B cell (primary cell): ENCODE measurements around the gene PRKCH. TPM values are rescaled to one million over a fixed set of nuclear protein-coding genes. Genes with fewer than 3 reads are reported as not detected.

Experiments used
- ATAC-seq: fragments of 200-7000 bp; cut with Tn5 transposase; one replicate; pipeline ENCODE4 v1.10.0; 2021; ENCODE audit warnings: low read depth, mild to moderate bottlenecking, moderate number of reproducible peaks, moderate library complexity
- CTCF ChIA-PET: fragments of 350-600 bp; sonication (Branson Sonifier 250); formaldehyde crosslinking; loops from one replicate; lab custom pipeline; 2021; ENCODE audit warnings: antibody characterized with exemption, inconsistent platforms; lab: Charles Lee
- POLR2A ChIA-PET: fragments of 350-600 bp; sonication (Branson Sonifier 250); formaldehyde crosslinking; loops from one replicate; lab custom pipeline; 2021; ENCODE audit warnings: antibody characterized with exemption; lab: Charles Lee
- DNase-seq: peaks from one replicate; pipeline ENCODE4 v3.0.0; 2013
- H2AFZ ChIP-seq: 2 replicates; pipeline ENCODE4 v1.6.1; 2012; ENCODE audit warnings: mild to moderate bottlenecking, low read depth, low read length; ENCODE audit not compliant: insufficient read depth, poor library complexity, severe bottlenecking
- H3K27ac ChIP-seq, 2 donors: 1 replicate in 1 of 2; 2 replicates in 1 of 2; pipeline ENCODE4 v1.5.1; 2012 to 2013; ENCODE audit warnings: low read length in 2 of 2, mild to moderate bottlenecking in 2 of 2, moderate library complexity in 1 of 2
- H3K27me3 ChIP-seq, 4 experiments: fragments of 200-600 bp in 1 of 4; sonication (generic) in 1 of 4; replicated peaks in 1 of 4; 1 replicate in 2 of 4; 2 replicates in 2 of 4; pipeline versions ENCODE4 v1.6.1 to v1.7.0; 2013 to 2016; ENCODE audit warnings: low read length in 3 of 4, mild to moderate bottlenecking in 2 of 4, mixed read lengths in 1 of 4, moderate library complexity in 1 of 4; ENCODE audit not compliant: insufficient read depth in 4 of 4, control insufficient read depth in 3 of 4; ENCODE audit errors: control extremely low read depth in 1 of 4
- H3K36me3 ChIP-seq, 2 experiments: replicated peaks in 1 of 2; 1 replicate in 1 of 2; 2 replicates in 1 of 2; pipeline versions ENCODE4 v1.6.1 to v1.7.1; 2013; ENCODE audit warnings: low read length in 1 of 2; ENCODE audit not compliant: insufficient read depth in 2 of 2, control insufficient read depth in 1 of 2; ENCODE audit errors: control extremely low read depth in 1 of 2, extremely low read depth in 1 of 2
- H3K4me1 ChIP-seq, 2 donors: fragments of 200-600 bp in 1 of 2; sonication (generic) in 1 of 2; 1 replicate in 1 of 2; 2 replicates in 1 of 2; pipeline versions ENCODE4 v1.5.1 to v1.6.1; 2013 to 2017; ENCODE audit warnings: low read length in 2 of 2; ENCODE audit not compliant: control insufficient read depth in 2 of 2, insufficient read depth in 2 of 2
- H3K4me2 ChIP-seq: replicated peaks from 2 replicates; pipeline ENCODE3; 2012; ENCODE audit warnings: mild to moderate bottlenecking, low read depth, low read length; ENCODE audit not compliant: poor library complexity, severe bottlenecking
- H3K4me3 ChIP-seq, 5 experiments: fragments of 200-600 bp in 1 of 5; sonication (generic) in 1 of 5; 1 replicate in 3 of 5; 2 replicates in 2 of 5; pipeline versions ENCODE4 v1.5.1 to v1.7.0; 2011 to 2016; ENCODE audit warnings: low read length in 4 of 5, mild to moderate bottlenecking in 4 of 5, low read depth in 2 of 5, control low read depth in 1 of 5, moderate library complexity in 1 of 5; ENCODE audit not compliant: insufficient read depth in 1 of 5; ENCODE audit errors: control extremely low read depth in 1 of 5, extremely low read depth in 1 of 5
- H3K79me2 ChIP-seq: fragments of 200-600 bp; sonication (generic); one replicate; pipeline ENCODE4 v1.6.0; 2016; ENCODE audit warnings: low read length; ENCODE audit not compliant: control insufficient read depth, insufficient read depth
- H3K9ac ChIP-seq: fragments of 200-600 bp; sonication (generic); 2 replicates; pipeline ENCODE4 v1.6.1; 2017; ENCODE audit warnings: mild to moderate bottlenecking, low read length, moderate library complexity
- H3K9me3 ChIP-seq, 3 donors: one replicate each; pipeline versions ENCODE4 v1.6.1 to v1.7.1; 2013; ENCODE audit warnings: low read length in 2 of 3; ENCODE audit not compliant: control insufficient read depth in 2 of 3, insufficient read depth in 1 of 3; ENCODE audit errors: control extremely low read depth in 1 of 3
- H4K20me1 ChIP-seq: 2 replicates; pipeline ENCODE4 v1.6.0; 2012; ENCODE audit warnings: mild to moderate bottlenecking, low read length; ENCODE audit not compliant: insufficient read depth, control insufficient read depth, poor library complexity, severe bottlenecking
- H3K27ac Mint-ChIP-seq: one replicate; pipeline ENCODE4 v1.8.0; 2021; ENCODE audit warnings: mixed read lengths
- H3K27me3 Mint-ChIP-seq: one replicate; pipeline ENCODE4 v1.8.0; 2021; ENCODE audit warnings: mixed read lengths
- H3K4me1 Mint-ChIP-seq: one replicate; pipeline ENCODE4 v1.8.0; 2021; ENCODE audit warnings: mixed read lengths
- H3K4me3 Mint-ChIP-seq: one replicate; pipeline ENCODE4 v1.8.0; 2021; ENCODE audit warnings: mixed read lengths
- H3K9me3 Mint-ChIP-seq: one replicate; pipeline ENCODE4 v1.8.0; 2022; ENCODE audit warnings: mixed read lengths; ENCODE audit not compliant: insufficient read depth
- EZH2 ChIP-seq: IDR thresholded peaks from 2 replicates; pipeline ENCODE4 v1.6.1; 2012; ENCODE audit warnings: borderline replicate concordance, low read depth, mild to moderate bottlenecking, moderate library complexity, low read length; ENCODE audit not compliant: insufficient read depth, poor library complexity, severe bottlenecking
- WGBS: methylation state at CpG from one replicate; pipeline ENCODE4 v1.1.5; 2013; ENCODE audit warnings: missing lambda C conversion rate; ENCODE audit not compliant: insufficient coverage; 5-methylcytosine and 5-hydroxymethylcytosine counted together
- intact Hi-C: fragments of 100-400 bp; cut with micrococcal nuclease; formaldehyde crosslinking; loops from one replicate; pipeline ENCODE4 v1.10.0; 2022
- polyA plus RNA-seq: library from polyadenylated mRNA; depleted of rRNA; stranded (reverse); fragments of >200 nt; gene quantifications from 2 replicates; pipeline ENCODE4 v1.2.3, GENCODE V29; 2012
- total RNA-seq, 2 donors: library from RNA; stranded (reverse); fragments of 120-200 nt in 1 of 2; gene quantifications; 1 replicate in 1 of 2; 2 replicates in 1 of 2; pipeline versions ENCODE4 v1.2.3 to v1.2.4, GENCODE V29; 2013 to 2022
- TF ChIP-seq, protein P1 (sequence below): fragments of 200-600 bp; IDR thresholded peaks from one replicate; pipeline ENCODE4 v1.8.0; 2022; ENCODE audit warnings: antibody characterized with exemption, mild to moderate bottlenecking

PRKCH gene
- total and polyA plus RNA-seq, 2 donors (not counting 1 experiment from before 2014, with no cell fraction given): 2.0 to 5.0 TPM

DNA sequence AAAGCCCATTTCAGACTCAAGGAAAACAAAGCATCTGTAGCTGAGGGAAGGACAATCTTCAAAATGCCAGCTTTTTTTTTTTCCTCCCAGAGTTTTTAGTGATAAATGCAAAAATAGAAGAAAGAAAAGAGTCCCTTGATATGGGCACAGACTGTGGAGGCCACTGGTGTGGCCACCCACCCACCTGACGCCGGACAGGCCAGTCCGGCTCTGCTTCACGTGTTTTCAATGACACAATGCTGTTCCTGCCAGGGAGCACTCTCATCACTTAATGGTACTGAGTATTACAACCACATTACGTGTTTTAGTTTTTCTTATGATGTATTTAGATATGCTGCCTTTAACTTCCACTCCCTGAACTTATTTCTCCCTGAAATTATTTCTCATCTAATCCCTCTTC lies 218.3 kb downstream of the PRKCH start:
- Histone ChIP-seq H3K79me2 (no peaks in the 10 kb centered on the region), H3K4me1 (no peaks in the 10 kb centered on the region), H3K9ac (no peak overlapping the region), H4K20me1 (no peaks in the 10 kb centered on the region), H3K36me3 (no peaks in the 10 kb centered on the region), H2AFZ (no peak overlapping the region), H3K27me3 (no peaks in the 10 kb centered on the region), H3K4me2 (no peak overlapping the region), H3K27ac (no peak overlapping the region), H3K9me3 (no peaks in the 10 kb centered on the region), H3K4me3 (no peak overlapping the region)
- Mint-ChIP-seq H3K27ac (no peak overlapping the region), H3K27me3 (no peaks in the 10 kb centered on the region), H3K4me1 (peaks cover 2% of the 10 kb centered on the region), H3K4me3 (no peak overlapping the region), H3K9me3 (no peaks in the 10 kb centered on the region)
- TF ChIP-seq EZH2: no peak
- TF ChIP-seq, protein P1, sequence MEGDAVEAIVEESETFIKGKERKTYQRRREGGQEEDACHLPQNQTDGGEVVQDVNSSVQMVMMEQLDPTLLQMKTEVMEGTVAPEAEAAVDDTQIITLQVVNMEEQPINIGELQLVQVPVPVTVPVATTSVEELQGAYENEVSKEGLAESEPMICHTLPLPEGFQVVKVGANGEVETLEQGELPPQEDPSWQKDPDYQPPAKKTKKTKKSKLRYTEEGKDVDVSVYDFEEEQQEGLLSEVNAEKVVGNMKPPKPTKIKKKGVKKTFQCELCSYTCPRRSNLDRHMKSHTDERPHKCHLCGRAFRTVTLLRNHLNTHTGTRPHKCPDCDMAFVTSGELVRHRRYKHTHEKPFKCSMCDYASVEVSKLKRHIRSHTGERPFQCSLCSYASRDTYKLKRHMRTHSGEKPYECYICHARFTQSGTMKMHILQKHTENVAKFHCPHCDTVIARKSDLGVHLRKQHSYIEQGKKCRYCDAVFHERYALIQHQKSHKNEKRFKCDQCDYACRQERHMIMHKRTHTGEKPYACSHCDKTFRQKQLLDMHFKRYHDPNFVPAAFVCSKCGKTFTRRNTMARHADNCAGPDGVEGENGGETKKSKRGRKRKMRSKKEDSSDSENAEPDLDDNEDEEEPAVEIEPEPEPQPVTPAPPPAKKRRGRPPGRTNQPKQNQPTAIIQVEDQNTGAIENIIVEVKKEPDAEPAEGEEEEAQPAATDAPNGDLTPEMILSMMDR: no peak
- CTCF ChIA-PET: interaction anchor here (0.7 kb wide), 1 partner anchor 27 kb away, joined by 3 read pairs; no protein-coding TSS in a partner anchor
- intact Hi-C loops: no loop called here
- POLR2A ChIA-PET: no interaction called here
- 100% methylated on average over 4 of the region's 5 CpGs for WGBS
- no peak for ATAC-seq
- DNase-seq: no peak

DNA sequence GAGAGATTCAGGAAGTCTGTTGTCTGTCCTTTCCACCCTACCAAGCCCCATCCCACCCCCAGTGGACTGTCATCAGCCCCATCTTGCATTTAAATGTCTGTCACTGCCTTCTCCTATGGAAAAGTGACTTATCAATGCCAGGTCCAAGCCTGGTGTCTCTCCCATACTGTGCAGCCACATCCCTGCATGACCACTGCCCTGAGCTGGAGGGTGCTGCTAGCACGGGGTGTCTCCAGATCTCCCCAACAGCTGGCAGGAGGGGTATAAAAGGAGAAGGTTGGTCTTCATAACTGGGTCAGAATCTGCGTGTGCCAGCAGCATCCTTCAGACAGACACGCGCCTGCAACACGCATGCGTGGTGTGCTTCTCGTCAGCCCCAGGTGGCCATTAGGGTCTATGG lies 219.6 kb downstream of the PRKCH start:
- Histone ChIP-seq H3K4me3 (no peak overlapping the region), H3K27ac (no peak overlapping the region), H3K79me2 (no peaks in the 10 kb centered on the region), H3K36me3 (no peaks in the 10 kb centered on the region), H3K9me3 (no peaks in the 10 kb centered on the region), H2AFZ (no peak overlapping the region), H4K20me1 (no peaks in the 10 kb centered on the region), H3K27me3 (no peaks in the 10 kb centered on the region), H3K4me1 (no peaks in the 10 kb centered on the region), H3K9ac (no peak overlapping the region), H3K4me2 (no peak overlapping the region)
- intact Hi-C loops: no loop called here
- Mint-ChIP-seq H3K9me3 (no peaks in the 10 kb centered on the region), H3K4me1 (peaks cover 2% of the 10 kb centered on the region), H3K4me3 (no peak overlapping the region), H3K27ac (no peak overlapping the region), H3K27me3 (no peaks in the 10 kb centered on the region)
- ChIA-PET POLR2A (no interaction called here), CTCF (no interaction called here)
- 89% methylated on average over 7 of the region's 7 CpGs for WGBS
- DNase-seq (no peak), ATAC-seq (no peak)
- TF ChIP-seq, protein P1: no peak
- no peak for TF ChIP-seq EZH2
